HUES48 (cell line): ENCODE measurements around the gene ZBTB7C.

ENCODE experiments used
- H3K27ac ChIP-seq: one replicate; pipeline ENCODE4 v1.7.0; 2013; ENCODE audit warnings: low read depth, low read length, inconsistent platforms
- H3K27me3 ChIP-seq: 2 replicates; pipeline ENCODE4 v1.6.1; 2013; ENCODE audit warnings: mild to moderate bottlenecking, low read length; ENCODE audit not compliant: control insufficient read depth, insufficient read depth
- H3K36me3 ChIP-seq: 2 replicates; pipeline ENCODE4 v1.6.1; 2013; ENCODE audit warnings: low read length; ENCODE audit not compliant: control insufficient read depth, insufficient read depth
- H3K4me1 ChIP-seq: 2 replicates; pipeline ENCODE4 v1.6.1; 2013; ENCODE audit warnings: mild to moderate bottlenecking, low read length; ENCODE audit not compliant: control insufficient read depth, insufficient read depth
- H3K4me3 ChIP-seq: 2 replicates; pipeline ENCODE4 v1.5.1; 2013; ENCODE audit warnings: mild to moderate bottlenecking, low read depth, low read length
- H3K9ac ChIP-seq: 2 replicates; pipeline ENCODE4 v1.6.1; 2013; ENCODE audit warnings: mild to moderate bottlenecking, low read depth, low read length, moderate library complexity
- H3K9me3 ChIP-seq: 2 replicates; pipeline ENCODE4 v1.6.1; 2013; ENCODE audit warnings: low read length; ENCODE audit not compliant: control insufficient read depth, insufficient read depth

Gene ZBTB7C

DNA sequence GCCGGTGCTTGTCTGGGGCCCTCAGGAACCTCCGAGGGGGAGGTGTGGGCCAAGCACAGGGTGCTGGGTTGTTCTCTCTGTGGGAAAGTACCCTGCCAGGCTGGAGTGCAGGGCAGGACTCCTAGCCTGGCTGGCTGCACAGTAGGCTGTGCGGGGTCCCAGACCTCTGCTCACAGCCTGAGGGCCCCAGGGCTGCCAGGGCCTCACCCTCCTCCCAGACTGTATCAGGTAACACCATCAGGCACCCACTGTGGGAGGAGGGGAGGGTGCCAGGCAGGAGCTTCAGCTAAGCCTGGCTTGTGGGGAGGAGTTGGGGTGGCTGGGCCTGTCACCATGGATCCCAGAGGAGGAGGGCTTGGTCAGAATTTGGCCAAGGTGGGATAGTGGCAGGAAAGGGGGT lies 266.8 kb downstream of the ZBTB7C start:
- Histone ChIP-seq H3K27ac (no peak overlapping the region), H3K27me3 (peaks cover 34% of the 10 kb centered on the region), H3K4me3 (no peak overlapping the region), H3K4me1 (peaks cover 20% of the 10 kb centered on the region), H3K36me3 (no peaks in the 10 kb centered on the region), H3K9me3 (no peaks in the 10 kb centered on the region), H3K9ac (no peak overlapping the region)

- no peak overlapping the region for H3K9ac ChIP-seq
Measured at GRCh38 chr18:48140731-48141130, 268.5 kb downstream of the ZBTB7C start.

DNA sequence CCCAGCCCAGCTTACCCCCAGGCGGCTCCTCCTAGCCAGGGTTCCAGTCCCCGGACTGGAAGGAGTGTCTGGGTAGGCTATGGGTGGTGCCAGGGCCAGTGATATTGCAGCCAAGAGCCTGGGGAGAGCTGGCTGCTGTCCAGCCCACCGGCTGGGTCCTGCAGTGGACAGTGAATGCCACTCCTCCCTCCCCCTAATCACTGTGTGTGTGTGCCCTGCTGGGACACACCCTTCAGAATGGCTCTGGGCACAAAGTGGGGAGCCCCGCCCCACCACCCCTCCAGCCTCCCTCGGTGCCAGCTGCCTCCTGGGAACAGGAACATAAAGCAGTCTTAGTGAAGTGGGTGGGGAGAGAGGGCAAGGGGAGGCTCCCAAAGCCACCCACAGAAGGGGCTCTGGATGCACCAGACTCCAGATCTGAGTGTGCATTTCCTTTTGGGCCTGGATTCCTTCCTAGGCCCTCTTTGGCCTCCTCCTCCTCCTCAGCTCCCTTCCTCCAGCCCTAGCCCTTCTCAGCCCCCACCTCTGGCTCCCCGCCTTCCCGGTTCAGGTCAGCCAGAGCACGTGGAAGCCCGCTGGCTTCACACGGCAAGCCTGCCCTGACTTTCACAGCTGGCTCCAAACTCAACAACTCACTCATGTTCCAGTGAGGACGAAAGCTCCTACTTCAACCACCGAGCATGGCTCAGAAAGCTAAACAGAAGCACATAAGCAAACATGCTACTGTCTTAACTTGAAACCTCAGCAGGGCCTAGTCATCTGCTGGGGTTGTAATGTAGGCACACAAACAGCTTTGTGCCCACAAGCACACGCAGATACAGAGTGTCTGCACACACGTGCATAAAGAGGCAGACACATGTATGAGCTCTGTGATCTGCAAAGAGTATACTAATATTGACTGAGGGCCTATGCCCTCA lies 269.5 kb downstream of the ZBTB7C start:
- Histone ChIP-seq H3K9me3 (no peaks in the 10 kb centered on the region), H3K27ac (no peak overlapping the region), H3K4me1 (peaks cover 26% of the 10 kb centered on the region), H3K9ac (no peak overlapping the region), H3K27me3 (peaks cover 60% of the 10 kb centered on the region), H3K36me3 (no peaks in the 10 kb centered on the region), H3K4me3 (no peak overlapping the region)

More at GRCh38 chr18:48140731-48141130, 268.5 kb downstream of the ZBTB7C start:
- Histone ChIP-seq H3K27me3 (peaks cover 50% of the 10 kb centered on the region), H3K9me3 (no peaks in the 10 kb centered on the region), H3K4me3 (no peak overlapping the region), H3K4me1 (peaks cover 21% of the 10 kb centered on the region), H3K27ac (no peak overlapping the region), H3K36me3 (no peaks in the 10 kb centered on the region)

GRCh38 chr18:48138660-48139430 lies 270.3 kb downstream of the ZBTB7C start:
- H3K4me3 ChIP-seq: no peak overlapping the region
- H3K27ac ChIP-seq: no peak overlapping the region
- H3K27me3 ChIP-seq: peaks cover 67% of the 10 kb centered on the region
- no peak overlapping the region for H3K9ac ChIP-seq
- peaks cover 26% of the 10 kb centered on the region for H3K4me1 ChIP-seq
- no peaks in the 10 kb centered on the region for H3K9me3 ChIP-seq
- H3K36me3 ChIP-seq: no peaks in the 10 kb centered on the region

DNA sequence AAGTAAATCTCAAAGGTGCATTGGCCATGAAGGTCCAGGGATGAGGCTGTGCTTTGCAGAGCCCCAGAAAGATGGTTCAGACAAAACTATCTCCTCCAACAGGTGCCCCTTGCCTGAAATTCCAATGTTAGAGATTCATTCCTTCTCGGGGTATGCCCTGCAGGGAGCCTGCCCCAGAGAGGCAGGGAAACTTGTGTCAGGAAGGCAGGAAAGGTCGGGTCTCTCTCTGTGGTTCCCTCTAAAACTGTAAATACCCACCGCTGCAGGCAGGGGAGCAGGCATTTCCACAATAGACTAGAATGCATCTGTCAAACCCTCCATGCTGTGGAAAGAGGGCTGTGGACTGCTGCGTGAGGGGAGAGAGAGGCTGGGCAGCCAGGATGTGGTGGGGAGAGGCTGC lies 271.0 kb downstream of the ZBTB7C start:
- Histone ChIP-seq H3K36me3 (no peaks in the 10 kb centered on the region), H3K4me1 (peaks cover 26% of the 10 kb centered on the region), H3K9ac (no peak overlapping the region), H3K27ac (no peak overlapping the region), H3K9me3 (no peaks in the 10 kb centered on the region), H3K4me3 (no peak overlapping the region), H3K27me3 (peaks cover 67% of the 10 kb centered on the region)

DNA sequence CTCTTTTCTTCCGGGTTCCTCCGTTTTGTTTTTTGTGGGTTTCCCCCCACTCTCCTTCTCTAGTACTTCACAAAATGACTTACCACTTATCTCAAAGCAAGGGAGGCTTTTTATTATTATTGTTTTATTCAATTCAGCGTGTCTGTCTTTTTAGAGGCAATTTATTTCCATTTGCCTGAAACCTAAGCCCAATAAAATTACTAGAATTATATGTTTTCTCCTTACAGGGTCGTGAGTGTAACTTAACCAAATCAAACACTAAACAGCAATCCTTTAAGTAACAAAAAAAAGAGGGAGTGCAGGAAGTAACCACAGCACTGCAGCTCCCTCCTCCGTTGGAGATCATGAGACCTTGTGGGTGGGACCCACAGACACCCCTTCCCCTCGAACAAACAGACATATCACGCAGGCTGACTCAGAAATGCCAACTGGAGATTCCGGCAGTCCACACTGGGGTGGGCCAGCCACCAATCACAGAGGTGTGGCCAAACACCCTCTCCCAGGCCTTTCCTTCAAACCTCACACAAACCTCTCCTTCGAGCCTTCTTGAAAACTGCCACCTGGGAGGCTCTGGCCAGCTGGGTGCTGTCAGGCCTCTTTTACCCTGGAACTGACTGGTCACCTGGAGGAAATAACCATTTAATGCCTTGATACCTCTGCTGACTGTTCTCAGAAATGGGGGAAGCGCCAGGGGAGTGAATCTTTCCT lies 271.7 kb downstream of the ZBTB7C start:
- Histone ChIP-seq H3K27me3 (peaks cover 66% of the 10 kb centered on the region), H3K9ac (no peak overlapping the region), H3K27ac (no peak overlapping the region)

DNA sequence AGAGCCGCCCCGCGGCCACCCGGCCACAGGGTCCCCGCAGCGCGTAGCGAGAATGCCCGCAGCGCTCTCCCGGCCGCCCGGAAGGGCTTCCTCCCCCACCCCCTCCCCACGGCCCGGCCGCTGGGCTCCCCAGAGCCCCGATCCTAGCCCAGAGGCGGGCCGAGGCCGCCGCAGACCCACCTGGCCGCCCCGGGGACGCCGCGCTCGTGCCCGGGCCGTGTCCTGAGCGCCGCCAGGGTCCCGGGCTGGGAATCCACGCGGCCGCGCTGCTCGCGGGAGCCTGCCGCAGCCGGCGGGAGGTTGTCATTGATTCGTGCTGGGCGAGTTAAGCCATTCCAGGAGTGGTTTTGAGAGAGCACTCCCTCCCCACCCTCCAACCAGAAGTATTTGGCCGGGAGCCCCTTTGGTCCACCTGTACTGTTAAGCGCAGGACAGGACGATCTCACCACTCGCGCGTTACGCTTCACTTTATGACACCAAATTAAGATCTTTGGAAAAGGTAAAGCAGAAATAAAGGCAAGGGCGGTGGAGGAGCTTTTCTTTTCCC lies 272.3 kb downstream of the ZBTB7C start:
- H3K27ac ChIP-seq: no peak overlapping the region
- H3K4me1 ChIP-seq: peaks cover 26% of the 10 kb centered on the region
- H3K36me3 ChIP-seq: no peaks in the 10 kb centered on the region
- no peak overlapping the region for H3K9ac ChIP-seq
- H3K4me3 ChIP-seq: peak overlapping the region; percentile 65
- peaks cover 60% of the 10 kb centered on the region for H3K27me3 ChIP-seq
- H3K9me3 ChIP-seq: no peaks in the 10 kb centered on the region

More for the DNA sequence above, 271.7 kb downstream of the ZBTB7C start:
- Histone ChIP-seq H3K4me1 (peaks cover 26% of the 10 kb centered on the region), H3K36me3 (no peaks in the 10 kb centered on the region), H3K9me3 (no peaks in the 10 kb centered on the region), H3K4me3 (peak overlapping the region; percentile 65)

GRCh38 chr18:48136051-48136826 lies 272.9 kb downstream of the ZBTB7C start:
- peaks cover 21% of the 10 kb centered on the region for H3K4me1 ChIP-seq
- H3K9ac ChIP-seq: no peak overlapping the region
- H3K27me3 ChIP-seq: peaks cover 58% of the 10 kb centered on the region

DNA sequence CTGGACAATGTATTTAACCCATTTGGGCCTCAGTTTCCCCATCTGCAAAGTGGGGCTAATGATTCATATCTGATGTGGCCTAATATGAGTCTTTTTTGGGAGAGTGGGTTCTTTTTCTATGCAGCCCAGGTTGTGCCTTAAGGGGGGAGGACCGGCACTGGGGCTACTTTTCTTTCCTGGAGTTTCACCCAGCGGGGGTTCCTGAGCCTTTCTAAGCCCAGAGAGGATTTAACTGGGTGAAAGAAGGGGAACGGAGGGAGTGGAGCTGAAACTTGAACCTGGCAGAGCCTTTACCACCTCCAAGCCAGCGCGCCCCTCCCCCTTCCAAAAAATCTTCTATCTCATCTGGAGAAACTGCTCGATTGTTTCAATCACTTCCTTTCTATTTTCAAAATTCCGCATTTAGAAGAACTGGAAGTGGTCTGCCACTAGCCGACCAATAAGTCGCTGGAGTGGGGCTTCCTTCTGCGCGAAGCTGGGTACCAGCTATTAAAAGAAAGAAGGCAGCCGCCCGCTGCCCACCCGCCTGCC lies 273.7 kb downstream of the ZBTB7C start:
- peak overlapping the region; percentile 65 for H3K4me3 ChIP-seq
- no peak overlapping the region for H3K27ac ChIP-seq
- peaks cover 19% of the 10 kb centered on the region for H3K4me1 ChIP-seq
- peaks cover 57% of the 10 kb centered on the region for H3K27me3 ChIP-seq
- no peaks in the 10 kb centered on the region for H3K36me3 ChIP-seq
- H3K9ac ChIP-seq: no peak overlapping the region
- H3K9me3 ChIP-seq: no peaks in the 10 kb centered on the region

More at GRCh38 chr18:48136051-48136826, 272.9 kb downstream of the ZBTB7C start:
- no peaks in the 10 kb centered on the region for H3K9me3 ChIP-seq
- H3K4me3 ChIP-seq: peak overlapping the region; percentile 65
- H3K27ac ChIP-seq: no peak overlapping the region
- no peaks in the 10 kb centered on the region for H3K36me3 ChIP-seq

DNA sequence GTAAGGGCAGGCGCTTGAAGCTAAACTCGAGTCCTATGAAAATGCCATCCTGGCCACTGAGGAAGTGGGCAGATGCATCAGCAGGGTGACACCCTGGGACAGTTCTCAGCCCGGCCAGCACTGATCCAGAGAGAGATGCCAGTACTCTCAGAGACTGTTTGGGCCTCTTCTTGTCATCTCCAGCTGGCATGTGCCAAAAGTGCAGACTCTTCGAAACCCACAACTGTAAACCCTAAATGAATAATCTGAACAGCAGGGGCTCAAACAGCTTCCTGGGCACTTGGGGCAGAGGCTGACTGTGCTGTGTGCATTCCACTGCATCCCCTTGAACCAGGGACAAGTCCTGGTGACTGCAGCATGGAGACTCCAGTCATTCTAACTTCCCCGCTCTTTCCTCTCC lies 274.6 kb downstream of the ZBTB7C start:
- H3K36me3 ChIP-seq: no peaks in the 10 kb centered on the region
- no peak overlapping the region for H3K4me3 ChIP-seq
- no peaks in the 10 kb centered on the region for H3K9me3 ChIP-seq
- H3K9ac ChIP-seq: no peak overlapping the region
- H3K27me3 ChIP-seq: peaks cover 51% of the 10 kb centered on the region
- peaks cover 23% of the 10 kb centered on the region for H3K4me1 ChIP-seq
- no peak overlapping the region for H3K27ac ChIP-seq
